ENCODE data around the gene RAD51B. TPM values are rescaled to one million over a fixed set of nuclear protein-coding genes. Genes with fewer than 3 reads are reported as not detected.

Gene RAD51B
- total RNA-seq, 1 donor from 2014 or later, result 2.5 TPM

- ATAC-seq (ENCODE audit: poor library complexity) (peak; percentile 89), DNase-seq (peak; percentile 48)
- intact Hi-C loops (cut with DNase I), result no loop called here
These were observed 800.4 kb downstream of the RAD51B start for GRCh38 chr14:68619790-68620574.

DNA sequence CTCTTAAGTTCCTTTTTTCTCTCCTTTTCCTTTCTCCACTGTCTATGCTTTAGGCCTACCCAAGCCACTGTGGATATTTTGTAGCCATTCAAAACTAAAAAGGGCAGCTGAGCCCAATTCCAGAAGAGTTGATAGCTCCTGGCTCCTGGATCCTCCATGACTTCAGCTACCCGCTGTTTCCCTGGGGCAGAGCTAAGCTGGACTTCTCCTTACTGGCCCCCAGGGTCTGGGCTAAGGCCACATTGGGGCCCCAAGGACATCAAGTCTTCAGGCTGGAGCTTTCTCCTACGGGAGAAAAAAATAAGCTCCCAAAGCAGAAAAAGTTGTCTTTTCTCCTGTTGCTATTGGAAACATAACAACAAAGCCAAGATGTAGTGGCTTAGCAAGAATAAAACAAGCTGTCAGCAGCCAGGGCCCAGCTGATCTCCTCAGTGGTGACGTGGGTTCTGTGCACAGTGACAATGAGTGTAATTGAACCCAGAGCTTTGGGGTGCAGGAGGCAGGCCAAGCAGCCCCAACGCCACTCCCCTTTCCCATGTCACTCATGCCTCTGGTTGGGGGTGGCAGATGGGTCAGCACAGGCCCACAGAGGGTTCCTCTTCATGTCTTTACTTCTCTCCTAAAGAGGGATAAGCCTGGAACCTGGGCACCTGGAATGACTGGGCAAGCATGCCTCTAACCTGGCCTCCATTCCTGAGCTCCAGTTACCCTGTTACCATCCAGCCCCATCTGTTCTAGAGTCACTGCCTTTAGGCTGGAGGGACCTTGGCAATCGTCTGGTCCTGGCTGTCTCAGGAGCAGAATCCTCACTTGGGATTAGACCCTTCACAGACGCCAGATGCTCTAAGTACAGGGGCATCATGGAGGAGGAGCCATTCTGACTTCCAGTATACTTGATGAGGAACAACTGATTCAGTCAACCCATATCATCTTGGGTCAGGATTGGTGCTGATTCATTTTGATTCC lies 802.1 kb downstream of the RAD51B start:
- DNase-seq (peak; percentile 74), ATAC-seq (ENCODE audit: poor library complexity) (peak; percentile 62)
- intact Hi-C loops (cut with DNase I), result no loop called here

- ATAC-seq (ENCODE audit: poor library complexity) (no peak), DNase-seq (no peak)
- intact Hi-C loops (cut with DNase I), result no loop called here
These were observed 803.3 kb downstream of the RAD51B start for GRCh38 chr14:68622856-68623255.

- DNase-seq (no peak), ATAC-seq (ENCODE audit: poor library complexity) (no peak)
- intact Hi-C loops (cut with DNase I), result no loop called here
These were observed 803.7 kb downstream of the RAD51B start for GRCh38 chr14:68623307-68623706.

GRCh38 chr14:68623826-68624225 lies 804.2 kb downstream of the RAD51B start:
- no peak for DNase-seq
- intact Hi-C loops (cut with DNase I), result no loop called here
- ATAC-seq (ENCODE audit: poor library complexity), result no peak

- DNase-seq (no peak), ATAC-seq (ENCODE audit: poor library complexity) (no peak)
- intact Hi-C loops (cut with DNase I), result no loop called here
These were observed 805.1 kb downstream of the RAD51B start for GRCh38 chr14:68624541-68625220.

DNA sequence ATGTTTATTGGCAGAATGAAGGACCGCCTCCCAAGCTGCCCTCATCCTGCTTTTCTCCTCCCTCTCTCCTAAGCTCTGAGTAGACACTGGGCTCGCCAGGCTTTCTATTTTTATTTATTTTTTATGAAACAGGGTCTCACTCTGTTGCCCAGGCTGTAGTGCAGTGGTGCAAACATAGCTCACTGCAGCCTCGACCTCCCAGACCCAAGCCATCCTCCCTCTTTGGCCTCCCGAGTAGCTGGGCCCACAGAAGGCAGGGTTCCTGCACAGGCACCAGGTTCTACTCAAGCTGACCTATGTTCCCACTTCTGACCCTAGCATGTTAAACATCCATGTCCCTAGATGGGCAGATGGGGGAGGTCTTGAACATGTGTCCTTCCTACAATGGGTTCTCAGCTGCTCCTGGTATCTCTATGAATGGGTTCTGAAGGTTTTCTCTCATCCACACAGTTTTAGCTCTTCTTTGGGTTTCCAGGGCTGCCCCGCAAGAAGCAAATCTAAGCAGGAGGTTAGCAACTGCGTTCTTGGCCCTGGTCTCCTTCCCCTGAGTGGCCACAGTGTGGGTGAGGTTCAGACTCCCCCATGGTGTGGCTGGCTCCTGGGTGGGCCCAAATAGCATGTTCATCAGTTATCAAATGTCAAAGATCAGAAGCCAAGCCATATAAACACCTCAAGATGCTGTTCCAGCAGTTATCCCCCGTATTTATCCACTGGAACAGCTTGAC lies 805.9 kb downstream of the RAD51B start:
- ATAC-seq (ENCODE audit: poor library complexity) (no peak), DNase-seq (no peak)
- intact Hi-C loops (cut with DNase I), result no loop called here

DNA sequence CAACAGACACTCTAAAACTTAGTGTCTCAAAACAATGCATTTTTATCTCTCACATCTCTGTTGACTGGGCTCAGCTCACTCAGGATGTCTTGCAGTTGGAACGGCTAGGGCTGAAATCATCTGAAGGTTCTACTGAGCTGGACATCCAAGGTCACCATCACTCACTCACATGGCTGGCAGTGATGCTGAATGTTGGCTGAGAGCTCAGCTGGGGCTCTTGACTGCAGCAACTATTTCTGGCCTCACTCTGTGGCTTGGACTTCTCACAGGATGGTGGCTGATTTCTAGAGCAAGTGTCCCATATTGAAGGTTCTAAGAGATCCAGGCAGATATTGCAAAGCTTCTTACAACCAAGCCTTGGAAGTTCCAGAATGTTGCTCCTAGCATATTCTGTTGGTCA lies 806.8 kb downstream of the RAD51B start:
- ATAC-seq (ENCODE audit: poor library complexity) (peak; percentile 74), DNase-seq (peak; percentile 65)
- intact Hi-C loops (cut with DNase I), result no loop called here

- DNase-seq (no peak), ATAC-seq (ENCODE audit: poor library complexity) (peak; percentile 54)
- intact Hi-C loops (cut with DNase I), result no loop called here
These were observed 807.7 kb downstream of the RAD51B start for GRCh38 chr14:68627050-68627867.

GRCh38 chr14:68627868-68628604 lies 808.5 kb downstream of the RAD51B start:
- ATAC-seq (ENCODE audit: poor library complexity) (peak; percentile 38), DNase-seq (peak; percentile 77)
- intact Hi-C loops (cut with DNase I), result no loop called here

DNA sequence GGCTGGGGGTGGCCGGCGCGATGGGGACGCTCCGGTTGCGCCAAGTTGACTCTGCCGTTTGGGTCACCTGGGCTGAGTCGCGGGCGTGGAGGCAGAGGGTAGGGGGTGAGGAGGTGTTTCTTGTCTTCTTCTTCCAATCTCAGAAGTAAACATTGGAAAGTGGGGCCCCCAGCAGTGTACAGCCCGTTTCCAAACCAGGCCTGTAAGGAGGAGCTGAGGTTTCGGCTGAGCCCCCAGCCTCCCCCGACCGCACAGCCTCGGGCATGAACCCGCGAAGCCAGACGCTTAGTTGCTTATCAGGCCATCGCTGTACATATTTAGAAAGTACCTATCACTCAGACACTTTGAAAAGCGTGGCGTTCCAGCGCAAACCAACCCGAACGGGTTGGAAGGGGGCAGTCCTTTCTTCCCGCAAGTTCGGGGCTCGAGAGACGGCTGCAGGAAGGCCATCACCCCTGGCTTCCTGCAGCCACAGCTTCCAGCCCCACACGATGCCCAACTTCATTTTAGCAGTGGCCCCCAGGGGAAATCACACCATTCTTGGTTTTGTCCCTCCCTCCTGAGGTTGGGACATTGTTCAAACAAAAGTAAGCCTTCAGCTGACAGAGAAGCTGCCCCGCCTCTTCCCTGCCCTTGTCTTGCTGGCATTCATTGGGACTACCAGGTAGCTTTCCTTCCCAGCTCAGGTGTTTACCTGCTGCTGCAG lies 809.2 kb downstream of the RAD51B start:
- ATAC-seq (ENCODE audit: poor library complexity) (no peak), DNase-seq (no peak)
- intact Hi-C loops (cut with DNase I), result no loop called here

GRCh38 chr14:68630081-68630571 lies 810.5 kb downstream of the RAD51B start:
- intact Hi-C loops (cut with DNase I), result no loop called here
- ATAC-seq (ENCODE audit: poor library complexity) (no peak), DNase-seq (no peak)

DNA sequence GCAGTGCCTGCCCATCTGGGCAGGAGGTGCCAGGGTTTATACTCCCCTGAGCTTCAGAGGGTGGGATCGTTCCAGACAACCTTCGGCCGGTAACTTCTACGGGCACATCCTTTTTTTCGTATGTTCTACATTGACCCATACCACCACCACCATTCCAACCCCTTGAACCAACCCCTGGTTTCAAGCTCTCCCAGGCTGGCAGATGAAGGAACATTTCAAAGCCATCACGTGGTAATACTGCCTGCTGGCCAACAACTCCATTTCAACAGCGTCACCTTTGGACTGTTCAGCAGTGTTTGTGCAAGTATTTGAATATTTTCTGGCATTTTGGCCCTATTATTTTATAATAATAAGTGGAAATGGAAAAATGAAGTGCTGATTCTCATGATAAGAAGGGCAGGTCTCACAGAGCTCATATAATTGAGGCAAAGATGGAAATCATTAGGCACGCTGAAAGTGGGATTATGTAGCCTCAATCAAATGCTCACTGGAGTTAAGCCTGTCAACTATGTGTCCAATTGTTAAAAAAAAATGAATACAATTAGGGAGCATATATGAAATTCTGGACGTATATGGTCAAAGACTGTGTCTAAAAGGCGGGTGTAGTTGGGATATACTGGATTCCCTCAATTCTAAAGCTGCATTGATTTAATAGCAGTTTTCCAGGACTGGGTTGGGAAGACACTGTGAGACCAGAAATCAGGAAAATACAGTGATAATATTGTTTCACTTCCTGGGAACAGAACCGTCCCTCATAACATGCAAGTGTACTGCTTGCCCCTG lies 811.2 kb downstream of the RAD51B start:
- intact Hi-C loops (cut with DNase I), result no loop called here
- ATAC-seq (ENCODE audit: poor library complexity), result no peak

GRCh38 chr14:68631394-68632053 lies 811.9 kb downstream of the RAD51B start:
- intact Hi-C loops (cut with DNase I), result no loop called here
- no peak for DNase-seq
- no peak for ATAC-seq (ENCODE audit: poor library complexity)

More for the DNA sequence above, 811.2 kb downstream of the RAD51B start:
- DNase-seq, result no peak

All from Right ventricle myocardium superior (tissue), 1 donor.